ENCODE measurements around the gene TNPO3.
"Not testable (repeated sequence)": the region's sequence is repeated elsewhere in the genome, so short reads cannot be mapped to it uniquely, and the experiment has no call there.

Gene TNPO3

GRCh38 chr7:128924707-128925588 is 130.0 kb downstream of the TNPO3 start:
- DNase-seq (ENCODE audit: extremely low read depth in 1 of 2, low read depth in 1 of 2) = no peak

GRCh38 chr7:128923411-128923800 is 131.5 kb downstream of the TNPO3 start:
- DNase-seq (ENCODE audit: extremely low read depth in 1 of 2, low read depth in 1 of 2) = no peak

- DNase-seq (ENCODE audit: extremely low read depth in 1 of 2, low read depth in 1 of 2) = no peak
These were observed 132.2 kb downstream of the TNPO3 start for GRCh38 chr7:128922496-128923410.

GRCh38 chr7:128921866-128922440 is 133.0 kb downstream of the TNPO3 start:
- no peak for DNase-seq (ENCODE audit: extremely low read depth in 1 of 2, low read depth in 1 of 2)

GRCh38 chr7:128920913-128921582 is 133.9 kb downstream of the TNPO3 start:
- DNase-seq (ENCODE audit: extremely low read depth in 1 of 2, low read depth in 1 of 2) = no peak

GRCh38 chr7:128919881-128920799 is 134.8 kb downstream of the TNPO3 start:
- DNase-seq (ENCODE audit: extremely low read depth in 1 of 2, low read depth in 1 of 2) = no peak

- no peak for DNase-seq (ENCODE audit: extremely low read depth in 1 of 2, low read depth in 1 of 2)
These were observed 135.7 kb downstream of the TNPO3 start for GRCh38 chr7:128919241-128919640.

- no peak for DNase-seq (ENCODE audit: extremely low read depth in 1 of 2, low read depth in 1 of 2)
These were observed 136.8 kb downstream of the TNPO3 start for GRCh38 chr7:128918016-128918665.

- DNase-seq (ENCODE audit: extremely low read depth in 1 of 2, low read depth in 1 of 2) = no peak
These were observed 137.8 kb downstream of the TNPO3 start for GRCh38 chr7:128917122-128917521.

- DNase-seq (ENCODE audit: extremely low read depth in 1 of 2, low read depth in 1 of 2) = no peak
These were observed 138.3 kb downstream of the TNPO3 start for GRCh38 chr7:128916643-128916915.

GRCh38 chr7:128915841-128916642 is 138.9 kb downstream of the TNPO3 start:
- DNase-seq (ENCODE audit: extremely low read depth in 1 of 2, low read depth in 1 of 2) = no peak

GRCh38 chr7:128915271-128915819 is 139.6 kb downstream of the TNPO3 start:
- no peak for DNase-seq (ENCODE audit: extremely low read depth in 1 of 2, low read depth in 1 of 2)

- no peak for DNase-seq (ENCODE audit: extremely low read depth in 1 of 2, low read depth in 1 of 2)
These were observed 140.3 kb downstream of the TNPO3 start for GRCh38 chr7:128914566-128915151.

GRCh38 chr7:128913870-128914565 is 140.9 kb downstream of the TNPO3 start:
- DNase-seq (ENCODE audit: extremely low read depth in 1 of 2, low read depth in 1 of 2) = no peak

GRCh38 chr7:128912709-128913495 is 142.0 kb downstream of the TNPO3 start:
- not testable (repeated sequence) for DNase-seq (ENCODE audit: extremely low read depth in 1 of 2, low read depth in 1 of 2)

GRCh38 chr7:128912281-128912680 is 142.6 kb downstream of the TNPO3 start:
- DNase-seq (ENCODE audit: extremely low read depth in 1 of 2, low read depth in 1 of 2) = no peak
